ENCODE measurements around the gene SURF2. TPM values are rescaled to one million over a fixed set of nuclear protein-coding genes. Genes with fewer than 3 reads are reported as not detected.

Gene SURF2
- total RNA-seq, 1 experiment from 2014 or later: 29.6 TPM

DNA sequence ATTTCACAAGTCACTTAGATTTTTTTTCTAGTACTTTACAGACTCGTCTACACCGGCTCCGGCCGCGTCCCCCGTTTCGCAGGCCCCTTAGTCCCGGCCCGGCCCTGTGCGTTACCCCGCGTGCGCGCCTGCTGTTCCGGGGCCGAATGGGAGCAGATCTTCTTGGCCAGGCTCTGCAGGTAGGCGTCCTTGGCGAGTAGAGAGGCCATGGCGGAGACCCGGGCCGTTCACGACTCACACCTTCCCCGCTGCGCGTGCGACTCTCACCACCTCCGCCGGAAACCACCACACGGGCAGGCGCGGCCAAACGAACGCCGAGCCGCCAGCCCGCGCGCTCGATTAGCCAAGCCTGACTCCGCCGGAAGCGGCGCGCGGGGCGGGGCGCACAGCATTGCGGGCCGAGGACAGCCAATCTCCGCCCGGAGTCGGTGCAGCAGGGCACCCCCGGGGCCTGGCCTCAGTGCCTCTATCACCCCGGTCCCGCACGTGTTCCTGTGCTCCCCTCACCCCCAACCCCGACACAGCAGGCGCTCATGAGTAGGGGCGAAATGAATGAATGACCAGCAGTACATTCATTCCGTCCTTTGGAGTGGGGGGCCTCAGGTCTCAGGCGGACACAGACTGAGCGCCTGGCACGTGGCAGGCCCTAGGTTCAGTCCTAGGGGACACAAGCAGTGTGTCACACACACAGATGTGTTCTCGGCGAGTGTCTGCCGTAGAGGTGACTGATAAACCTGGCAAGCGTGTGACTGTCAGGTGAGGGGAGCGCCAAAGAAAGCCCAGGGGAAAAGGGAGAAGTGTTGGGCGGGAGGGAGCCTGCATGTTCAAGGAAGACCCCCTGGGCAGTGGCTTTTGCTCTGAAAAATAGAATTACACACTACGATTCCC, 20.2 kb upstream of the SURF2 start, which contains the start of gene SURF6:
Gene SURF6, minus strand, starts transcription at position 265 of the 888 bp plus-strand sequence. Its CDS starts 56 bp downstream, at position 209.
- DNase-seq (ENCODE audit: low read depth): peak; percentile 86

DNA sequence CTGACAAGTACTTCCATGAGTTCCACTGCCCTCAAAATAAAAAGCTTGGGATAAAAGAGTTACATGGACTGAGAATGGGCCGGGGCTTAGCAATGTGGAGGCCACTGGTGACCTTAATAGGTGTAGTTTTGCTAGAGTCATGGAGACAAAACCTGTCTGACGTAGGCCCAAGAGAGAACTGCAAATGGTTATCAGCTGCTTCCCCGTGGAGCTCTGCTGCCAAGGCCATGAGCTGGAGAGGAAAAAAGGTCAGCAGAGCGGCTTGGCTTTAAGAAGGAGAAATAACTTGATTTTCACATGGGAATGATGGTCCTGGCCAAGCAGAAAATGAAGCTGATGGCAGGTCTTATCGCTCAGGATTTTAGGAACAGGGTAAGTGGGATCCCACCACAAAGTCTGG, 16.7 kb upstream of the SURF2 start:
- no peak for DNase-seq (ENCODE audit: low read depth)

DNA sequence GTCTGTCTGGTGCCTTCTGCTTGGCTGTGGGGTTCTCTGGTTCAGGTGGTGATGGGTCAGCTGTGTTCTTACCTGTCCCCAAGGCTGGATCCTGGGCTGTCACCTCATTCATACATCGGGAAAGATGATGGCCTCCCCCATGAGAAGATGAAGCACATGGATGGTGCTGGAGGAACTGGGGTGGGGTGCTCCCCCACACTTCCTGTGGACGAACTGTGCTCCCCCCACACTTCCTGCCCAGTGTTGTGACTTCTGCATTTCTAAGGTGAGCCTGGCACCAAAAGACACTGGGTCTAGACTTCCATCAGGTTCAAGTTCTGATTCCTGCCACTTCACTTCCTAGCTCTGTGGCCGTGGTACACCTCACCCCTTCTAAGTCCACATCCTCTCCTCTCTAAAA, 16.1 kb upstream of the SURF2 start:
- no peak for DNase-seq (ENCODE audit: low read depth)

DNA sequence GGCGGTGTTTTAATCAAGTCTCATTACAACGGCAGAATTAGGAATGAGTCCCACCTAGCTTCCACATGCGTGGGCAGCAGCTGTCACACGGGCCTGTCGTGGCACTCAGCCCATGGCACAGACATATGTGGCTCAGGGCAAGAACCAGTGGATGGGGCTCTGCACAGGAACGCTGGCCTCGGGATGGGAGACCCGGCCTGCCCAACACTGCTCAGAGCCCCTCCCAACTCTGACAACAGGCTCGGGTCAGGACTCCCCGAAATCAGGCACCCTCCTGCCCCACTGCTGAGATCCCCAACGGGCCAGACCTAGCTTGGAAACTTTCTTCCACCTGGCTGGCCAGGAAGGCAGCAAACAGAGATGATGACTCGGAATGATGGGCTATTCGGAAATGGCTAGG, 15.4 kb upstream of the SURF2 start:
- DNase-seq (ENCODE audit: low read depth): no peak

DNA sequence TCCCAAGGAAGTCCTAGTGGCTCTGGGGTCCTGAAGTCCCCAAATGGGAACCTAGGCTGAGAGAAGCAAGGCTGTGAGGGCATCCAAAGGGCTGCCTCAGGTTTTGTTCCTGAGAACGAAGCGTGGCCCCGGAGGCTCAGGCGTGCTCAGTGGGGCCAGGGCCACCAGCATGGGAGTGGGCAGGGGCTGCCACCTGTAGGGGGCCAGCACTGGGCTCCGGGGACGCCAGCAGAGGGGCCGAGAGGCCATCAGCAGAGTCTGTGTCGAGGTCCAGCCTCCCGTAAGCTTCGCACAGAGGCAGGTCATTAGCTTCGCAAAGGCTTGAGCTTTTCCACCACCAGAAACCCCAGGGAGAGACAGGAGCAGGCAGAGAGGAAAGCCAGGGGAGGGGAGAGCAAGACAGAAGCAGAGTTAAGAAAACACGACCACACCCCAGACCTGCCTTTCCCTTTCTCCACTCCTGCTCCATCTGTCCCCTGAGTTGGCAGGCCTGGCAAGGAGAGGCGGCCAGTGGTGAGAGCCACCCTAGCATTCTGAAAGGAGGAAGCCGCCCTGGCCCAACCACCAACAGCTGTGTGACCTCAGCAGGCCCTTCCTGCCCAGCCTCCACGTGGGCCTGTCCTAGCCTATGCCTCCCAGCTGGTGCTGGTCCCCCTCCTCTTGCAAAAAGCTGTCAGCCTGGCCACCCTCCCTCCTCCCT, 14.8 kb upstream of the SURF2 start:
- DNase-seq (ENCODE audit: low read depth): no peak

DNA sequence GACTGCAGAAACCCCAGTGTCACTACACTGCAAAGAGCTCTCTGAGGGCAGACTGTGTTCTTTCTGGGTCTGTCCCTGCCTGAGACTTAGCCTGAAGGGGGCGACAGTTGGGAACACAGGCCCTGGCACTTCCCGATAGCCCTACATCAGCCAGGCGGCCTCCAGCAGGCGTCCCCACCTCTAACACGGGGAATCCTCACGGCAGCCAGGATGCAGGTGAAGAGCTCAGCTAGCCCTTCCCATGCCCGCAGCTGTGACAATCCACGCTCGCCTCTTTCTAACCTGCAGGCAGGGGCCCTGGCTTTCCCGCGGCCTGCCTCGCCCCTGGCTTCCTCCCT, 14.3 kb upstream of the SURF2 start:
- no peak for DNase-seq (ENCODE audit: low read depth)

DNA sequence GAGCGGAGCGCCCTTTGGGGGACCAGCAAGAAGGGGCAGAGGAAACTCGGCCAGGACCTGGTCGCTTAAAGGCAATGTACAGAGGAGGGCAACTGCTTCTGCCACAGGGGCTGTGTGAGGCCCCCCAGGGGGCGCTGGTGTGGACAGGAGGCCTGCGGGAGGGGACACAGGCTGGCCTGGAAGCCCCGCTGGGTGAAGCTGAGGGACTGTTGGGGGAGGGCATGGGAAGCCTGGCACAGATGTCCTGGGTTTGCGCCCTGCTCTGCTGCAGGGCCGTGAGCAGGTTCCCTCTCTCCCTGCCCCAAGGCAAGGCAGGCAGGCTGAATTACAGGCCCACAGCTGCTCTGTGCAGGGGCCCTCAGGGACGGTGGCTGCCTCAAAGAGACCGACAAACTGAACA, 13.8 kb upstream of the SURF2 start:
- DNase-seq (ENCODE audit: low read depth): no peak

DNA sequence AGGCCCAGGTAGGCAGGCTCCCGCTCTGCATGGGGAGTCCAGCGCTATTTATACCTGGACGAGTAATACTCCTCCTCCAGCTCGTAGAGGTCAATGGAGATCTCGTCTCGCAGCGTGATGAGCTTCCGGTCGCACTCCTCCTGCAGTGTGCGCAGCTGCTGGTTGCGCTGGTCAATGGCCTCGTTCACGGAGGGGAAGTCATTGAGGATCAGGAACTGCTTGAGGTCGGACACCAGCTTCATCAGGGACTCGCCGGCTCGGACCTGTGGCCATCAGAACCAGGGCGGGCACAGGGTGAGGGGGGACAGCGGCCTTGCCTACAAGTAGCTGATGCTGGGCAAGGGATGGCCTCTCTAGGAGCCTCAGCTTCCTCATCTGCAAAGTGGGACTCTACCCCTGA, 12.3 kb upstream of the SURF2 start:
- no peak for DNase-seq (ENCODE audit: low read depth)

DNA sequence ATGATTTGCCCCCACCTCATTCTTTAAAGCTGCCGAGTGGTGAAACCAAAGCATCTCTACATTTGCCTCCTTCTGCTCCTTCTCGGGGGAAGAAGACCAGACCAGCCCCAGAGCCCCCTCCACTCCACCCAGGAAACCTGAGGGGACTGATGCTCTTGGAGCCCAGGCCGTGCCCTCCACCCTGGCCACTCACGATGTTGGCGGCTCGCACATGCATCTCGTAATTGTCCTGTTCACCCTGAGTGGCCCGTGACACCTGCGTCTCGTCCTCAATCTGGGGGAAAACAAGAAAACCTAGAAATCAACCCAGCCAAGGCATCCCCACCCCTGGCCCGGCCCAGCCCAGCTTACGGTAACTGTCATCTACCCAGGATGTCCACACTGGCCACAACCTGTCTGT, 11.4 kb upstream of the SURF2 start:
- DNase-seq (ENCODE audit: low read depth): no peak

DNA sequence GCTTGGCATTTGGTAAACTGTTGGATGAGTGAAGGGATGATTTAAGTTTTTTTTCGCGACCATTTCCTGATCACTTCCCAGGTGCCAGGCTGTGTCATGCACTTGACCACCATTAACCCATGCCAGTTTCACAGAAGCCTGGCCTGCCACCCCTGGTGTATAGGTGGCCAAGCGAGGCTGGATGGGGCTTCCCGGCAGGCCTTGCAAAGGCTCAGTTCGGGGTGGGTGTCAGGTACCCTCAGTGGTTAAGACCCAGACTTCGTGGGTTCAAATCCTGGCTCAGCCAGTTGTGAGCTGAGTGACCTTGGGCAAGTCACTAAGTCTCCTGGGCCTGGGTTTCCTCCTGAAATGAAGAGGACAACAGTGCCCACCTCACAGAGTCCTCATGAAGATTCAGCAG, 10.8 kb upstream of the SURF2 start:
- DNase-seq (ENCODE audit: low read depth): no peak

DNA sequence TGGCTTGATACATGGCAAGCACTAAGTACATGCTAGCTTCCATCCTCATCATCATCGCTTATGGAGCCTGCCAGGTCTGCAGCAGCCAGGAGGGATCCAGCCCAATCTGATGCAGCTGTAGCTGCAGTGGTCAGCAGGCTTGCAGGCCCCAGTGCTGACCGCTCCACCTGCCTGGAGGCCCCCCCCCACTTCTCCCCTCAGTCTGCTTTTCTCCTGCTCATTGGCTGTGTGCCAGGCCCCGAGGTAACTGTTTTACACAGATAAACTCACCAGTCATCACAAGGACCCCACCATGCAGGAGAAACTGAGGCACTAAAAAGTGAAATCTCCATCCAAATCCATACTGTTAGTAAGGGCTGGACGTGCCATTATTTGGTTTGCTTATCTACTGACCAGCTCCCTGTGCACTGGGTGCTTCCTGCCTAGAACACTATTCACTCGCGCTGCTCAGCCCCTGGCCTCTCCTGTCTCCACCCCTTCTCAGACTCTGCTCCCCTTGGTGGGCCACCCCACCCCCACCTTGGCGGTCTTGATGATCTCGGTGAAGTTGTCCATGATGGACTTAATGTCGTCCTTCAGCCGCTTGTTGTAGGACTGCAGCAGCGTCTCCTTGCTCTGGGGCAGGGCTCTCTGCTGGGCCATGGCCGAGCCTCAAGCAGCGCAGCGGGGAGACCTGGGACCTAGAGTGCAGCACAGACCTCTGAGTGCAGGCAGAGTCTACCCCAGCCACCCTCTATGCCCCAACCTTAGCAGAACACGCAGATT, 10.1 kb upstream of the SURF2 start:
- DNase-seq (ENCODE audit: low read depth): no peak

DNA sequence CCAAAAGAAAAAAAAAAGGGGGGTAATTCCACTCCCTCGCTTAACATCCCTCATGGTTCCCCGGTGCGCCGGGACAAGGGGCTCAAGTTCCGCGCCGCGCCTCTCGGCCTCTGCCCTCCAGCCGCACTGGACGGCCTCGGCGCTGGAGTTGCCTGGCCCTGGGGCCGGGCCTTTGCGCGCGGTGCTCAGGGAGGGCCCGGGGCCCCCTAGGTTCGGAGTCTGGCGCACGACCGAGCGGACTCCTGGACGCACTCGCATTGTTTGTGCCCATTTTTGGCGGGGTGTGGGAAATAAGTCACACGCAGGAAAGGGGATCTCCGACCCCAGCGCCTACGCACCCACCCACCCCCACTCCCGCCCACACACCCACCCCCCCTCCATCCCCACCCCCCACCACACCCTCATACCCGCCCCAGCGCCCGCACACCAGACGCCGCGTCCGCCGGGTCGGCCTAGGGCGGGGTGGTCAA, 8.8 kb upstream of the SURF2 start:
- no peak for DNase-seq (ENCODE audit: low read depth)

DNA sequence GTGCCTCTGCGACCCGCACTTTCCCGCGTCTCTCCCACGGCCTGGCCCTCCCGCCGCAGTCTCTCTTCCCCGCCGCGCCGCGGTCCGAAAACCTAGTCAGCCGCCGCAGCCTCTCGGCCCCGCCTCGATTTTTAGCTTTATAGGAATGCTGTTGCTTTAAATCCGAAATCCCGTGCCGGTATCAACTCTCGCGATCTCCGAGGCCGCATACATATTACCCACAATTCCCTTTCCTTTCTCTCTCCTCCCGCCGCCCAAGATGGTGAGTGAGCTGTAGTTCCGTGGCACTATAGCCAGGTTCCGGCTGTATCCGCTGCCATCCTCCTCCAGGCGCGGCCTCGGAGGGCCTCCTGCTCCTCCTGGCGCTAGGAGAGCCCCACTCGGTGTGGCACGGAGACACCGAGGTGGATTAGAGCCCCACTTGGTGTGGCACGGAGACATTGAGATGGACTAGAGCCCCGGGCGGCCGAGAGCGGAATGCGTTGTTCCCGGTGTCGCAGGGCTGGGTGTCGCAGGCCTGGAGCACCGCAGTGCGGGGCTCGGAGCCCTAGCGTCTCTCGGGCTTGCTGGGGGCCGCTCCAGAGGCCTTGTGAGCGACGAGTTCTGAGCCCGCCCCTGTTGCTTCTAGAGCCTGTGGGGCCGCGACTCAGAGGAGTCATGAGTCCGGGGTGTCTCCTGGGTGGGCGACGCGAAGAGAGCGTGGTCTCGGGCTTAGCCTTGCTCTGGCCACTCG, 8.2 kb upstream of the SURF2 start, which contains the start of the genes MED22 and RPL7A:
Gene MED22, minus strand, starts transcription at position 147 of the 733 bp plus-strand sequence. CDS start 1,469 bp downstream, outside the sequence.
Gene RPL7A, plus strand, starts transcription at position 234 of the 733 bp plus-strand sequence. Its CDS starts 26 bp downstream, at position 260.
- peak; percentile 95 for DNase-seq (ENCODE audit: low read depth)

DNA sequence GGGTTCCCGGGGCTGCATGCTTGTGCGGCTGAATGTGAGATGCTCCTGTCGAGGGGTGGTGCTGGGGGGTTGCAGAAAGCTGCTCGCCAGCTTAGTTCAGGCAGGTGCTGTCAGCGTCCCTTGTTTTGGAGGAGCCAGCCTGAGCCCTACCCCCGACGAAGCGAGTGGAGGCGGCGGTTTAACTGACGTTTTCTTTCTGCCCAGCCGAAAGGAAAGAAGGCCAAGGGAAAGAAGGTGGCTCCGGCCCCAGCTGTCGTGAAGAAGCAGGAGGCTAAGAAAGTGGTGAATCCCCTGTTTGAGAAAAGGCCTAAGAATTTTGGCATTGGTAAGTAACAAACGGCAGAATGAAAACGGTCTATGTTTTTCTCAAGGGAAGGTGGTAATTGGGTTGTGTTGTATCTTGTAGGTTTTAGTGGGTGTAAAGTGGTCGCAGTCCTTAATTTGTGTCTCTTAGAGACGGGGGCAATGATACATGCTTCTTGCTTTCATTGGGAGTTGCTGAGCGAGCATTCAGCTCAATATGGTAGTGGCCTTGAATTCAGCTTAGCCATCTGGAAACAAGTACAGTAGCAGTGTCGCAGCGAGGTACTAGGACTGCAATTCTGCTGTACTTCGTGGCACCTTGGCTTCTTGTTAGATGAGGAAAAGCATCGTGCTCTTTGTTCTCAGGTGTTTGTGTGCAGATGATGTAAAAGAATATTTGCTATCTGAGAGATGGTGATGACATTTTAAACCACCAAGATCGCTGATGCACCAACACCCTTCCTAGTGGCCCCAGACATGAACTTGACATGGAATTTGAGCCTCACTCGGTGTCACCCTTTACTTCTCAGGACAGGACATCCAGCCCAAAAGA, 7.4 kb upstream of the SURF2 start:
- DNase-seq (ENCODE audit: low read depth): no peak

DNA sequence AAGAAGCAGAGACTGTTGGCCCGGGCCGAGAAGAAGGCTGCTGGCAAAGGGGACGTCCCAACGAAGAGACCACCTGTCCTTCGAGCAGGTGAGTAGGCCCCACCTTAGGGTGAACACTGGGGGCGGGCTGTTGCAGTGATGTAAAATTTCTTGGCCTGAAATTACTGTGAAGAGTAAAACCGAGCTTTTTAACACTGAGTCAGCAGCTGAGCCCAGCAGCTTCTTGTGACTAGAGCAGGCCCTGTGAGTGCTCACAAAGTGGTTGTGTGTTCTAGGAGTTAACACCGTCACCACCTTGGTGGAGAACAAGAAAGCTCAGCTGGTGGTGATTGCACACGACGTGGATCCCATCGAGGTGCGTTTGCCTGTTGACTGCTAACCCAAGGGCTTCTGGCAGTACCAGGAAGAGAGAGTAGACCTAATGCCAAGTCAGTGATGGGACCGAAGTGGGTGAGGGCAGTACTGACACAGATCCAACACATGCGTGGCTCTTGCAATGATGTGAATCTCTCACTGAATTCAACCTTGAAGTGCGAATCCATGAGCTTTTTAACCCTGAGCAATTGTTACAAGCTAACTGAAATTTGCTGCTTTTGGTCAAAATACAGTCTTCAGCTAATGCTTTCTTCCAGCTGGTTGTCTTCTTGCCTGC, 6.3 kb upstream of the SURF2 start:
- no peak for DNase-seq (ENCODE audit: low read depth)

DNA sequence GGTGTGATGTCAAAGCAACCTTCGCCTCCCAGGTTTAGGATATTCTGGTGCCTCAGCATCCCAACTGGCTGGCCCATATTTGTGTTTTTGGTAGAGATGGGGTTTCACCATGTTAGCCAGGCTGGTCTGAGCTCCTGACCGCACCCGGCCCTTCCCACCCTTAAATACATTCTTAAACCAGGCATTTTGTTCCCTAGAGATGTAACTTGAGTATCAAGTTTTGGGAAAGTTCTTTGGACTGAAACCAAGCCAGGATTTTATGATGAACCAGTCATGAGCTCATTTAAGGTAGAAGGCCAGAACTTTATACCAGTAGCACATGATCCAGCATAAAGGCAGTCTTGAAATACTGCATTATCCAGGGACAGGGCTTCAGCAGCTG, 4.8 kb upstream of the SURF2 start:
- DNase-seq (ENCODE audit: low read depth): no peak

DNA sequence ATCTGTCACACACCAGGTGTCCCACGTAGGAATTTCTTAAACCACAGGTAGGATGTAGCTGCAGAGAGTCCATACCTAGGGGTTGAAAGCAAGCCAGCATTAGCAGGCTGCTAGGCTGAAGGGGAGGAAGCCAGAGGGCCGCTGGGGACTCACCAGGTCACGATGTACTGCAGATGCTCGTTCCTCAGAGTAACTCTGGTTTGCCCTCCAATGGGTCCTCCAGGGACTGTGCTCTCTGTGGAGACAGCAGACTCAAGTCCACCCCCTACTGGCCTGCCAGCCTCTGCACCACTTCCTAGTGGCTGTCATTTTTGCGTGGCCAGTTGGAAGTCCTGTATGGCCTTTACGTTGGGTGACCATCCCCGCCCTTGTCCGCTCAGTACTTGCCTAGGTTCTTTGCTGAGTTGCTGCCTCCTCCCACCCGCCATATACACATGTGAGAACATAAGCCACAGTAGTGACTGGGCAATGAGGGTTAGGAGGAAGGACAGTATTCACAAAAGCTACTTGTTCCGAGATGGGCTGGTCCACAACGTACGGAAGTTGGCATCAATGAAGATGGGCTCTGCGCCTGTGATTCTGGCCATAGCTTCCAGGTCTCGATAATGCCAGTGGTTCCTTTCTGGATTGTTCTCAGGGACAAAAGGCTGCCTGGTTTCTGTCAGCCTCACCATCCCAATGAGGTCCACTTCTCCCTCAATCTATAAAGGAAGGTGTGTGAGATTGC, 4.3 kb upstream of the SURF2 start:
- peak; percentile 76 for DNase-seq (ENCODE audit: low read depth)

DNA sequence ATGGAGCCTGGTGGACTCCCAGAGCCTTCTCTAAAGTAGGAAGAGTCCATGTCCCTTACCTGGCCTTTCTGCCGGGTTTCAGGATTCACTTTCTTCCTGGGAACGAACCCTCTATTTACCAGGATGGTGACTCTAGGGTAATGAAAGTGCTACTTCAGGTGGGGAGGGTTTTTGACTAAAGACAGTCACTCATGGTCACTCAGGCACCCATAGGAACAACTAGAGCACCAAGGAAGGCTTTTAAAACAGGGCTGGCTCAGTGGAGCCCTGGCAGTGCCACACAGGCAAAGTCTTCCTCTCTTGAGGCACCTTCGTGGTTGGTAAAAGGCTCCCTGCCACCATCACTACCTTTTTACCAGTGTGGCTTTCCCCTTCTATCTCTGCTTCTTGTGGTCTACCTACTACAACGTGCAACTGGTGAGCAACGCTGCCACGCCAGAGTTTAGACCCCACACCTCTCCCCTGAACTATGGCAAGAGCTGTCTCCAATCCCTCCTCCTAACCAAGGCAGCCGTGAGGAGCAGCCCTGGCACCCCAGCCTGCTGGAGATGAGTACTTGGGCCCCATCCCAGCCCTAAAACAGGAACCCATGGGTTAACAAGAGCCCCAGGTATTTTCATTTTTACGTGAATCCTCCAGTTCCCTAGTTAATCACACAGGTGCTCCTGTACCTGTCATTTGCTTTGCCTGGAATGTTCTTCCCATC, 3.6 kb upstream of the SURF2 start:
- no peak for DNase-seq (ENCODE audit: low read depth)

All from LHCN-M2 (cell line).